ENCODE measurements around the gene IL1RAP. TPM values are rescaled to one million over a fixed set of nuclear protein-coding genes. Genes with fewer than 3 reads are reported as not detected.

Gene IL1RAP
- total RNA-seq, 1 donor from 2014 or later, result 5.1 TPM

DNA sequence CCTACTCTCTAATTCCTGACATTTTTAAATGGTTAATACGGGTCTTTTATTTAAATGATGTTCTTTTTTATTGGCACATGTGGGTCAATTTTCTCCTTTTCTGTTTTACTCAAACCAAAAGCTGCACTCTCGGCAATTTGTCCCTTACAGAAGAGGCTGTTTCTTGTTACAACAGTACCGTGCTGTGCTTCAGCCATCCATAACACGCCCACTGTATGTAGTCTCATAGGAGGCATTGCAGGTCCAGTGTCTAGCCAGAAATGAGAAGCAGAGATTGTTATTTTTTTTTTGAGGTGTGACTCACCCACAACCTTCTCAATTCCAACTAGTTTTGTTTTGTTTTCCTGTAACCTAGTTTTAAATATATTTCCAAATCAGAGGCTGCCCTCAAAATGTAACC lies 184.0 kb downstream of the IL1RAP start:
- Histone ChIP-seq H3K27me3 (ENCODE audit: low read depth) (no peaks in the 10 kb centered on the region), H3K4me1 (peaks cover 10% of the 10 kb centered on the region), H3K9me3 (replicated peaks) (no peaks in the 10 kb centered on the region), H3K4me3 (no peak overlapping the region), H3K27ac (replicated peaks) (no peak overlapping the region), H3K36me3 (no peaks in the 10 kb centered on the region)
- intact Hi-C loops (cut with micrococcal nuclease), result no loop called here
- DNase-seq, result no peak
- TF ChIP-seq, protein P1, sequence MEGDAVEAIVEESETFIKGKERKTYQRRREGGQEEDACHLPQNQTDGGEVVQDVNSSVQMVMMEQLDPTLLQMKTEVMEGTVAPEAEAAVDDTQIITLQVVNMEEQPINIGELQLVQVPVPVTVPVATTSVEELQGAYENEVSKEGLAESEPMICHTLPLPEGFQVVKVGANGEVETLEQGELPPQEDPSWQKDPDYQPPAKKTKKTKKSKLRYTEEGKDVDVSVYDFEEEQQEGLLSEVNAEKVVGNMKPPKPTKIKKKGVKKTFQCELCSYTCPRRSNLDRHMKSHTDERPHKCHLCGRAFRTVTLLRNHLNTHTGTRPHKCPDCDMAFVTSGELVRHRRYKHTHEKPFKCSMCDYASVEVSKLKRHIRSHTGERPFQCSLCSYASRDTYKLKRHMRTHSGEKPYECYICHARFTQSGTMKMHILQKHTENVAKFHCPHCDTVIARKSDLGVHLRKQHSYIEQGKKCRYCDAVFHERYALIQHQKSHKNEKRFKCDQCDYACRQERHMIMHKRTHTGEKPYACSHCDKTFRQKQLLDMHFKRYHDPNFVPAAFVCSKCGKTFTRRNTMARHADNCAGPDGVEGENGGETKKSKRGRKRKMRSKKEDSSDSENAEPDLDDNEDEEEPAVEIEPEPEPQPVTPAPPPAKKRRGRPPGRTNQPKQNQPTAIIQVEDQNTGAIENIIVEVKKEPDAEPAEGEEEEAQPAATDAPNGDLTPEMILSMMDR (IDR thresholded peaks at IDR 0.05; ENCODE audit: borderline replicate concordance), result no peak

DNA sequence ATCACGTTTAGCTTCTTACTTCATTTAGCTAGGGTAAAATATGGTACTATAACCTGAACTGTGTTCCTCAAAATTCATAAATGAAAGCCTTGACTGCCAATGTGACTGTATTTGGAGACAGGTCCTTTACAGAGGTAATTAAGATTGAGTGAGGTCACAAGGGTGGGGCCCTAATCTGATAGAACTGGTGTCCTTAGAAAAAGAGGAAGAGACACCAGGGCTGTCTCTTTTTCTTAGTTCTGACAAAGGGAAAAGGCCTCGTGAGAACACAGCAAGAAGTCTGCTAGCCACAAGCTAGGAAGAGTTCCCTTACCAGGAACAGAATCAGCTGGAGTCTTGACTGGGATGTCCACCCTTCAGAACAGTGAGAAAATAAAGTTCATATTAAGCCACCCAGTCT lies 185.9 kb downstream of the IL1RAP start:
- H3K9me3 ChIP-seq (replicated peaks), result no peaks in the 10 kb centered on the region
- intact Hi-C loops (cut with micrococcal nuclease), result loop anchor here (10.0 kb wide), 1 partner anchor 355 kb away; no protein-coding TSS in a partner anchor
- no peak overlapping the region for H3K27ac ChIP-seq (replicated peaks)

DNA sequence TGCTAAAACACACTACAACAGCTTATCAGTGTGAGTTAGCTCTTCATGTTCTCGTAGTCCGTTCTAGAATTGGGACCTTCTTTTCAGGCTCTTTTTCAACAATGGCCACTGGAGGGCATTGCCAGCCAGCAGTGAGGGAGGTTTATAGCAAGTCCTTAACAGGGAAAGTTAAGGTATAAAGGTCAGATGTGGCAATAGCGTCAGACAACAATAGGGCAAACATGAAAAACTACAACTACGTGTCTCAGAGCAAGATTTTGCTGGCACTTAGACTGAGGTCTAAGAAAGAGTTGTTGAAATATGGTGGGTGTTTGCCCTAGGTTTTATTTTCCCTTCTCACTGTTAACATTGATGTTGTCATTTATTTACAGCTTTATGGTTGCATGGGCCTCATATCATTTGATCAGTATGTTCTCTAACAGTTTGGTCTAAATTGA lies 187.2 kb downstream of the IL1RAP start:
- no peaks in the 10 kb centered on the region for H3K9me3 ChIP-seq (replicated peaks)
- intact Hi-C loops (cut with micrococcal nuclease), result loop anchor here (10.0 kb wide), 1 partner anchor 354 kb away; no protein-coding TSS in a partner anchor
- no peak overlapping the region for H3K27ac ChIP-seq (replicated peaks)
- H3K27me3 ChIP-seq (ENCODE audit: low read depth), result no peaks in the 10 kb centered on the region
- H3K4me1 ChIP-seq, result peaks cover 10% of the 10 kb centered on the region
- TF ChIP-seq, protein P1 (IDR thresholded peaks at IDR 0.05; ENCODE audit: borderline replicate concordance), result peak; percentile 65
- no peak overlapping the region for H3K4me3 ChIP-seq
- peak; percentile 19 for DNase-seq
- H3K36me3 ChIP-seq, result no peaks in the 10 kb centered on the region

More for the DNA sequence above, 185.9 kb downstream of the IL1RAP start:
- no peak for DNase-seq
- Histone ChIP-seq H3K27me3 (ENCODE audit: low read depth) (no peaks in the 10 kb centered on the region), H3K36me3 (no peaks in the 10 kb centered on the region), H3K4me1 (peaks cover 10% of the 10 kb centered on the region), H3K4me3 (no peak overlapping the region)
- TF ChIP-seq, protein P1 (IDR thresholded peaks at IDR 0.05; ENCODE audit: borderline replicate concordance), result no peak

DNA sequence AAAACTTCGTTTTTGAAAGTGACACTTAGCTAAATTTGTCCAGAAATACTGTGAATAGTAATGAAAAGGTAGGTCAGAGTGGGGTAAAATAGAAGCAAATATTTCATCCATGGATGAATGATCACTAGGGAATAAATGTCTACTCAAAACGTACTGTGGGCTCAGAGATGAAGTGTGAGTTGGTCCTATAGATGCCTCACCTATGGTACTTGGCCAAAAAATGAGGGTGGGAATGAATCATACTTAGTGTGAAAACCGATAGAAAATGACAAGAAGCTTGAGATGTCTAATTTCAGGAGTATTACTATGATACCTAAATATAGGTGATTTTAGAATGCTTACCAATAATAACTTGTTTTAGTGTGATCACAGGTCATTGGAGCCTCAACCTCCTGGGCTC lies 192.7 kb downstream of the IL1RAP start:
- Histone ChIP-seq H3K4me1 (no peaks in the 10 kb centered on the region), H3K27me3 (ENCODE audit: low read depth) (no peaks in the 10 kb centered on the region), H3K9me3 (replicated peaks) (no peaks in the 10 kb centered on the region), H3K36me3 (no peaks in the 10 kb centered on the region), H3K27ac (replicated peaks) (no peak overlapping the region), H3K4me3 (no peak overlapping the region)
- TF ChIP-seq, protein P1 (IDR thresholded peaks at IDR 0.05; ENCODE audit: borderline replicate concordance), result no peak
- no peak for DNase-seq
- intact Hi-C loops (cut with micrococcal nuclease), result loop anchor here (10.0 kb wide), 1 partner anchor 348 kb away; no protein-coding TSS in a partner anchor

Other genes starting within 250 kb of the IL1RAP start
- 0.08 TPM for gene CLDN1, start 191.6 kb upstream of the IL1RAP start, total RNA-seq
- gene CLDN16, start 125.9 kb upstream of the IL1RAP start, total RNA-seq, result not detected
- not detected for gene TMEM207, start 64.2 kb upstream of the IL1RAP start, total RNA-seq

Data from left ventricle myocardium inferior (tissue), 1 donor.